GM18520 (cell line): ENCODE data around the gene OPTC.
"Not testable (repeated sequence)": the region's sequence is repeated elsewhere in the genome, so short reads cannot be mapped to it uniquely, and the experiment has no call there.

Experiments
- ATAC-seq: cut with Tn5 transposase; IDR thresholded peaks from one replicate; pipeline ENCODE4 v1.9.1; 2021; ENCODE audit not compliant: unreplicated experiment

The OPTC gene

GRCh38 chr1:203513585-203514031 lies 19.7 kb downstream of the OPTC start:
- ATAC-seq, result no peak

GRCh38 chr1:203516184-203516583 lies 22.2 kb downstream of the OPTC start:
- no peak for ATAC-seq

- ATAC-seq, result no peak
These were observed 23.0 kb downstream of the OPTC start for GRCh38 chr1:203516906-203517305.

- ATAC-seq, result no peak
These were observed 23.6 kb downstream of the OPTC start for GRCh38 chr1:203517426-203518110.

- not testable (repeated sequence) for ATAC-seq
These were observed 24.2 kb downstream of the OPTC start for GRCh38 chr1:203518139-203518538.

GRCh38 chr1:203518541-203518940 lies 24.6 kb downstream of the OPTC start:
- ATAC-seq, result no peak

GRCh38 chr1:203519053-203519840 lies 25.3 kb downstream of the OPTC start:
- ATAC-seq, result no peak

- ATAC-seq, result no peak
These were observed 25.9 kb downstream of the OPTC start for GRCh38 chr1:203519896-203520295.

GRCh38 chr1:203520315-203520714 lies 26.4 kb downstream of the OPTC start:
- no peak for ATAC-seq

GRCh38 chr1:203521074-203521794 lies 27.3 kb downstream of the OPTC start:
- no peak for ATAC-seq

- no peak for ATAC-seq
These were observed 27.9 kb downstream of the OPTC start for GRCh38 chr1:203521812-203522211.

- no peak for ATAC-seq
These were observed 28.3 kb downstream of the OPTC start for GRCh38 chr1:203522237-203522636.

GRCh38 chr1:203523667-203524066 lies 29.7 kb downstream of the OPTC start:
- no peak for ATAC-seq

GRCh38 chr1:203524152-203524551 lies 30.2 kb downstream of the OPTC start:
- ATAC-seq, result no peak

- no peak for ATAC-seq
These were observed 30.9 kb downstream of the OPTC start for GRCh38 chr1:203524824-203525223.

GRCh38 chr1:203525685-203526084 lies 31.7 kb downstream of the OPTC start:
- ATAC-seq, result no peak

GRCh38 chr1:203526130-203526529 lies 32.2 kb downstream of the OPTC start:
- ATAC-seq, result no peak

GRCh38 chr1:203526572-203526971 lies 32.6 kb downstream of the OPTC start:
- ATAC-seq, result no peak

GRCh38 chr1:203527013-203527412 lies 33.1 kb downstream of the OPTC start:
- no peak for ATAC-seq

GRCh38 chr1:203528063-203528462 lies 34.1 kb downstream of the OPTC start:
- ATAC-seq, result no peak

GRCh38 chr1:203528976-203529835 lies 35.3 kb downstream of the OPTC start:
- no peak for ATAC-seq
